CD8-positive, alpha-beta memory T cell (primary cell): Measurements from ENCODE around the gene C2orf92. TPM values are rescaled to one million over a fixed set of nuclear protein-coding genes. Genes with fewer than 3 reads are reported as not detected.

Experiments
- CTCF ChIA-PET: fragments of 350-600 bp; sonication (Branson Sonifier 250); formaldehyde crosslinking; loops from one replicate; lab custom pipeline; 2021; ENCODE audit warnings: antibody characterized with exemption; lab: Charles Lee
- POLR2A ChIA-PET: fragments of 350-600 bp; sonication (Branson Sonifier 250); formaldehyde crosslinking; loops from one replicate; lab custom pipeline; 2021; ENCODE audit warnings: antibody characterized with exemption; lab: Charles Lee
- DNase-seq, 5 donors: peaks; one replicate each; pipeline versions ENCODE4 v3.0.0 to v3.0.0-alpha.2; 2020 to 2022; ENCODE audit warnings: mixed read lengths in 1 of 5
- H3K27ac ChIP-seq: one replicate; pipeline ENCODE4 v1.7.0; 2013; ENCODE audit warnings: low read depth, mild to moderate bottlenecking, low read length, moderate library complexity
- H3K27me3 ChIP-seq: 2 replicates; pipeline ENCODE4 v1.7.0; 2013; ENCODE audit warnings: low read length, mild to moderate bottlenecking; ENCODE audit not compliant: insufficient read depth, poor library complexity, severe bottlenecking
- H3K36me3 ChIP-seq: 2 replicates; pipeline ENCODE4 v1.7.0; 2013; ENCODE audit warnings: mild to moderate bottlenecking, low read length, moderate library complexity; ENCODE audit not compliant: insufficient read depth
- H3K4me1 ChIP-seq: 2 replicates; pipeline ENCODE4 v1.7.0; 2013; ENCODE audit warnings: mild to moderate bottlenecking, low read length, moderate library complexity; ENCODE audit not compliant: insufficient read depth
- H3K4me3 ChIP-seq: 2 replicates; pipeline ENCODE4 v1.7.0; 2013; ENCODE audit warnings: mild to moderate bottlenecking, low read length
- H3K9me3 ChIP-seq: 2 replicates; pipeline ENCODE4 v1.7.0; 2013; ENCODE audit warnings: mild to moderate bottlenecking, low read length
- H3K27ac Mint-ChIP-seq, 8 donors: one replicate each; pipeline ENCODE4 v1.8.0; 2020 to 2021; ENCODE audit warnings: mixed read lengths in 8 of 8, mild to moderate bottlenecking in 6 of 8, inconsistent platforms in 3 of 8, moderate library complexity in 3 of 8
- H3K27me3 Mint-ChIP-seq, 2 donors: one replicate each; pipeline ENCODE4 v1.8.0; 2020 to 2021; ENCODE audit warnings: mixed read lengths in 2 of 2, mild to moderate bottlenecking in 1 of 2, moderate library complexity in 1 of 2
- H3K36me3 Mint-ChIP-seq, 3 donors: one replicate each; pipeline ENCODE4 v1.8.0; 2020 to 2021; ENCODE audit warnings: mixed read lengths in 3 of 3, inconsistent platforms in 1 of 3, mild to moderate bottlenecking in 1 of 3
- H3K4me1 Mint-ChIP-seq, 3 donors: one replicate each; pipeline ENCODE4 v1.8.0; 2020 to 2021; ENCODE audit warnings: mixed read lengths in 3 of 3, inconsistent platforms in 1 of 3, mild to moderate bottlenecking in 1 of 3
- H3K4me3 Mint-ChIP-seq, 7 donors: one replicate each; pipeline ENCODE4 v1.8.0; 2020 to 2021; ENCODE audit warnings: mixed read lengths in 7 of 7, mild to moderate bottlenecking in 6 of 7, moderate library complexity in 4 of 7, inconsistent platforms in 2 of 7
- H3K9me3 Mint-ChIP-seq, 5 donors: one replicate each; pipeline ENCODE4 v1.8.0; 2020 to 2022; ENCODE audit warnings: mixed read lengths in 5 of 5, mild to moderate bottlenecking in 3 of 5, moderate library complexity in 2 of 5, inconsistent platforms in 1 of 5
- polyA plus RNA-seq: library from polyadenylated mRNA; unstranded; fragments of 300-500 nt; fragmentation: Illumina TruSeq; gene quantifications from one replicate; pipeline ENCODE4 v1.2.3, GENCODE V29; 2021
- total RNA-seq, 2 experiments: library from RNA; stranded (reverse); gene quantifications; one replicate each; pipeline ENCODE4 v1.2.3, GENCODE V29; 2021

Gene C2orf92
- total and polyA plus RNA-seq, 3 experiments from 2014 or later: 4.6 to 6.5 TPM; not detected in 1

DNA sequence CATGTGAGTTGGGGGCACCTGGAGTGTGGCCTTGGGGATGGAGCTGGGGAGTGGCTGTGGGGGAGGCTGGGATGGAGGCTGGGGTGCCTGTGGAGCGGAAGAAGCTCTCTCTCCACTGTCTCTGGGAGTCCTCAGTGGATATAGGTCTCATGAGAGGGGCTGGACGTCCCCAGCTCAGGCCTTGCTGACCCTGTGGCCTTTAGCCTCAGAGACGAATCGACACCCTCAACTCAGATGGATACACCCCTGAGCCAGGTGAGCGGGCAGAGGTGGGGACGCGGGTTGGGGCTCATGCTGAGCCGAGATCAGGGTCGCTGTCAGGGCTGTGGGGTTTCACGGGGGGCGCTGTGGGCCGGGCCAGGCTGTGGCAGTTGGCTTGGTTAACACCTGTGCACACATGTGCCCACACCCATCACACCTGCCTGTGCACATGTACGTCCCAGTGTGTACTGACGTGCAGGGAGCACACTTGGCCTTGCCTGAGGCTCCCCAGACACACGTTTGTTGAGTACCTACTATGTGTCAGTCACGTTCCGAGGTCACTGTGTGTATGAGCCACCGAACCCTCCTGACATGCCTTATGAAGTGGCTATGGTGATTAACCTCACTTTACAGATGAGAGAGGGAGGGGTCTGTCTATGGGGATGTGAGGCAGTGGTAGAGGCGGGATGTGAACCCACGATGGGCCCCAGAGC, 64.0 kb downstream of the C2orf92 start:
- H3K4me1 ChIP-seq: peaks cover 21% of the 10 kb centered on the region
- Mint-ChIP-seq H3K9me3 (peaks cover 0 to 2% (median 0%) of the 10 kb centered on the region in 5 donors), H3K27ac (peak overlapping the region in 5 of 8 donors; percentile 17 to 61 (median 58)), H3K4me1 (peaks cover 43 to 64% (median 48%) of the 10 kb centered on the region in 3 donors), H3K36me3 (peaks cover 18 to 88% (median 27%) of the 10 kb centered on the region in 3 donors), H3K4me3 (peak overlapping the region in 1 of 7 donors; percentile 20), H3K27me3 (peaks cover 0 to 1% of the 10 kb centered on the region in 2 donors)
- ChIA-PET CTCF (interaction anchor here (1.5 kb wide), 1 partner anchor 24 kb away, joined by 4 read pairs; no protein-coding TSS in a partner anchor), POLR2A (no interaction called here)
- DNase-seq: no peak
- no peak overlapping the region for H3K4me3 ChIP-seq
- H3K36me3 ChIP-seq: peaks cover 67% of the 10 kb centered on the region
- no peaks in the 10 kb centered on the region for H3K9me3 ChIP-seq
- H3K27me3 ChIP-seq: no peaks in the 10 kb centered on the region
- no peak overlapping the region for H3K27ac ChIP-seq

DNA sequence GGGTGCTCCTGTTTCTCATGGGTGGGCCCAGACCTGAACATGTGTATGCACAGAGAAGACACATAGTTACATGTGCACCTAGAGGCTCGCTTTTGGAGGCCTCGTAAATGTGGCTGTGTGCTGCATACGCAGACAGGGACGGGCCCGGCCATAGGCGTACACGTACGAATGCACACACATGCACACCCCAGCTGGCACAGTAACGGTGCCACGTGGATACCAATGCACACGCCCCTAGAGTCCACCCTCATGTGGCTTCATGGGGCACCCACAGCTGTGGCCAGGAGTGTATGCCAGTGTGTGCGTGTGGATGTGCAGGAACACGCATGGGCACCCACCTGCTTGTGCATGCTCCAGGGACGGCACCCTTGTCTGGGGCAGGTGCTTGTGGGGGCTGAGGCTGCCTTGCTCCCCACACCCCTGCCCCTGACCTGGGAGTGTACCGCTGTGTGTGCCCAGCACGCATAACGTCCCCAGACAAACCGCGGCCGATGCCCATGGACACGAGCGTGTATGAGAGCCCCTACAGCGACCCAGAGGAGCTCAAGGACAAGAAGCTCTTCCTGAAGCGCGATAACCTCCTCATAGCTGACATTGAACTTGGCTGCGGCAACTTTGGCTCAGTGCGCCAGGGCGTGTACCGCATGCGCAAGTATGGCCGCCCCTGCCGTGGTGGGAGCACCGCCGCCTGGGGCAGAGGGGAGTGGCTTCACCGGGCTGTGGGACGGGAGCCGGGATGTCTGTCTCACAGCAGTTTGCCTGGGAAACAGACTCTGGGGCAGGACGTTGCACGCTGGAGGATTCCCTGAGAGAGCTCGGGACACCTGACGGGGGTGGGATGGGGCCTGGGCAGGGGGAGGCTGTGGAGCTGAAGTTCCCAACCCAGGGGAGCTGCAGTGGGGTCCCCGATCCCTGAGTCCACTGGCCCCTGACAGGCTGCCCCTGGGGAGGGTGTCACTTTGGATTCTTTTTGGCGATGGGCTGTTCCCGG, 64.8 kb downstream of the C2orf92 start:
- peak overlapping the region in 4 of 8 donors; percentile 17 to 61 (median 55) for H3K27ac Mint-ChIP-seq
- peak overlapping the region in 1 of 7 donors; percentile 20 for H3K4me3 Mint-ChIP-seq
- DNase-seq: peak in 1 of 5 donors; percentile 45
- ChIA-PET CTCF (interaction anchor here (1.5 kb wide), 1 partner anchor 25 kb away, joined by 4 read pairs; no protein-coding TSS in a partner anchor), POLR2A (no interaction called here)
- peaks cover 75% of the 10 kb centered on the region for H3K36me3 ChIP-seq
- H3K27me3 Mint-ChIP-seq: peaks cover 0 to 1% of the 10 kb centered on the region in 2 donors
- H3K9me3 ChIP-seq: no peaks in the 10 kb centered on the region
- H3K27me3 ChIP-seq: no peaks in the 10 kb centered on the region
- H3K36me3 Mint-ChIP-seq: peaks cover 24 to 88% (median 30%) of the 10 kb centered on the region in 3 donors
- no peak overlapping the region for H3K4me3 ChIP-seq
- H3K4me1 Mint-ChIP-seq: peaks cover 43 to 63% (median 46%) of the 10 kb centered on the region in 3 donors
- H3K9me3 Mint-ChIP-seq: peaks cover 0 to 2% (median 0%) of the 10 kb centered on the region in 5 donors
- H3K4me1 ChIP-seq: peaks cover 21% of the 10 kb centered on the region
- H3K27ac ChIP-seq: no peak overlapping the region

DNA sequence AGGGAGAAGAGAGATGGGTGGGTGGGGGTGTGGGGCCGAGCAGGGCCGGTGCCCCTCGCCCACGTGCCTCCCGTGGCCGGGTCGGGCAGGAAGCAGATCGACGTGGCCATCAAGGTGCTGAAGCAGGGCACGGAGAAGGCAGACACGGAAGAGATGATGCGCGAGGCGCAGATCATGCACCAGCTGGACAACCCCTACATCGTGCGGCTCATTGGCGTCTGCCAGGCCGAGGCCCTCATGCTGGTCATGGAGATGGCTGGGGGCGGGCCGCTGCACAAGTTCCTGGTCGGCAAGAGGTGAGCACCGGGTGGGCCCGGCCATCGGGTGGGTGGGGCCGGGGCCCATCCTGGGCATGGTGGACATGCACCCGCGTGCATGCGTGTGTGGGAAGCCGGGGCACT, 65.6 kb downstream of the C2orf92 start:
- CTCF ChIA-PET: interaction anchor here (1.7 kb wide), 1 partner anchor 9 kb away, joined by 6 read pairs; no protein-coding TSS in a partner anchor
- H3K36me3 ChIP-seq: peaks cover 74% of the 10 kb centered on the region

DNA sequence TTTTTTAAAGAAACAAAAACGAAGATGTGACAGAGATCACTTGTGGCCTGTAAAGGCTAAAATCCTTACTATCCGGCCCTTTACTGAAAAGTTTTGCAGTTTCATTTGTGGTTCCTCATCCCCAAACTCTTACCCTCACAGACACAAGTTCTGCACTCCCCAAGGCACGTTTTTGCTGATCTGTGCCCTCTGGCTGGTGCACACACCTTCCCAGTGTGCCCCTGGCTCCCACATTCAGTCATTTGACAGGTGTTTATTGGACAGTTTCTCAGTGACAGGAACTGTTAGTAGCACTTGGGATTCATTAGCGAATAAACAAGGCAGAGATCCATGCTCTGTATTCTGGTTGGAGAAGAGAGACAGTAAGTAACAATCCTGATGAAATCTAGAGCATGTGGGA, 66.7 kb downstream of the C2orf92 start:
- H3K4me1 Mint-ChIP-seq: peaks cover 43 to 57% (median 45%) of the 10 kb centered on the region in 3 donors
- peaks cover 0 to 1% of the 10 kb centered on the region in 2 donors for H3K27me3 Mint-ChIP-seq
- H3K36me3 ChIP-seq: peaks cover 68% of the 10 kb centered on the region
- H3K4me1 ChIP-seq: peaks cover 26% of the 10 kb centered on the region
- DNase-seq: no peak
- peaks cover 18 to 87% (median 28%) of the 10 kb centered on the region in 3 donors for H3K36me3 Mint-ChIP-seq
- peak overlapping the region in 7 of 8 donors; percentile 11 to 78 (median 17) for H3K27ac Mint-ChIP-seq
- ChIA-PET CTCF (interaction anchor here (1.0 to 1.7 kb wide), 2 partner anchors 8 to 10 kb away, joined by 3 to 6 read pairs; no protein-coding TSS in a partner anchor), POLR2A (interaction anchor here (1.3 kb wide), 1 partner anchor 15 kb away, joined by 3 read pairs; no protein-coding TSS in a partner anchor)
- H3K27ac ChIP-seq: no peak overlapping the region
- no peak overlapping the region for H3K4me3 Mint-ChIP-seq
- no peak overlapping the region for H3K4me3 ChIP-seq
- H3K9me3 Mint-ChIP-seq: no peaks in the 10 kb centered on the region
- H3K27me3 ChIP-seq: no peaks in the 10 kb centered on the region
- no peaks in the 10 kb centered on the region for H3K9me3 ChIP-seq

More for the DNA sequence above, 65.6 kb downstream of the C2orf92 start:
- Mint-ChIP-seq H3K9me3 (peaks cover 0 to 1% (median 0%) of the 10 kb centered on the region in 5 donors), H3K27me3 (peaks cover 0 to 1% of the 10 kb centered on the region in 2 donors), H3K36me3 (peaks cover 23 to 86% (median 27%) of the 10 kb centered on the region in 3 donors), H3K4me3 (no peak overlapping the region), H3K27ac (no peak overlapping the region), H3K4me1 (peaks cover 41 to 57% (median 42%) of the 10 kb centered on the region in 3 donors)
- Histone ChIP-seq H3K27me3 (no peaks in the 10 kb centered on the region), H3K27ac (no peak overlapping the region), H3K4me3 (no peak overlapping the region), H3K9me3 (no peaks in the 10 kb centered on the region), H3K4me1 (peaks cover 25% of the 10 kb centered on the region)
- POLR2A ChIA-PET: interaction anchor here (1.3 kb wide), 1 partner anchor 14 kb away, joined by 3 read pairs; no protein-coding TSS in a partner anchor
- peak in 1 of 5 donors; percentile 47 for DNase-seq

DNA sequence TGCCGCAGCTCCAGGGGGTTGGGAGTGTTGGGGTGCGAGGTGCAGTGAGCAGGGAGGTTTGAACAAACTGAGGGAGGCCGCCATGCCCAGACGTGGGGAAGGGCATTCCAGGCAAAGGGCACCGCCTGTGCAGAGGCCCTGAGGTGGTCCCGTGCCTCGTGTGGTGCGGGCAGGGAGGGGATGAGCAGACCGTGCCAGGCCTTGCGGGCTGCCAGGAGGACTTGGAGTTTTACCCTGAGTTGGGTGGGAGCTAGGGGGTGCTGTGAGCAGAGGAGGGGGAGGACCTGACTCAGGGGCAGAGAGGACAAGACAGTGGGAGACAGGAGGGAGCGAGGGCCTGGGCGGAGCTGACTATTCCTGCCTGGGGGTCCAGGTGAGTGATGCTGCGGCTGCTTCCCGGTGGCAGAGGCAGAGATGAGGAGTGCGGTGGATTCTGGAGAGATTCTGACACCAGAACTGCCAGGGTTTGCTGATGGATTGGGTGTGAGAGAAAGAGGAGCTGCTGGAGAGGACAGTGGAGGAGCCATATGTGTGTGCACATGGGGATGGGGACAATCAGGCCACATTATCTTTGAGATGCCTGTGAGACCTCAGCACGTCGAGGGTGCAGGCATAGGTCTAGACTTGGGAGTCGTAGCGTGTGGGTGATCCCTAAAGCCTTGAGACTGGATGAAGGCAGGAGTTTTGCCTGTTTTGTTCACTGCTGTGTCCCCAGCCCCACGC, 67.3 kb downstream of the C2orf92 start:
- no peak overlapping the region for H3K27ac ChIP-seq
- peaks cover 26% of the 10 kb centered on the region for H3K4me1 ChIP-seq
- no peaks in the 10 kb centered on the region for H3K9me3 ChIP-seq
- H3K4me3 ChIP-seq: no peak overlapping the region
- H3K36me3 Mint-ChIP-seq: peaks cover 13 to 86% (median 26%) of the 10 kb centered on the region in 3 donors
- DNase-seq: no peak
- H3K9me3 Mint-ChIP-seq: no peaks in the 10 kb centered on the region
- peaks cover 42 to 57% (median 45%) of the 10 kb centered on the region in 3 donors for H3K4me1 Mint-ChIP-seq
- CTCF ChIA-PET: interaction anchor here (0.7 to 1.7 kb wide), 3 partner anchors 9 to 91 kb away, joined by 3 to 6 read pairs (median 3); partner anchors contain the start of gene COX5B
- peaks cover 63% of the 10 kb centered on the region for H3K36me3 ChIP-seq
- peak overlapping the region; percentile 11 to 85 (median 60) for H3K27ac Mint-ChIP-seq
- POLR2A ChIA-PET: no interaction called here
- peaks cover 0 to 1% of the 10 kb centered on the region in 2 donors for H3K27me3 Mint-ChIP-seq
- peak overlapping the region in 1 of 7 donors; percentile 4 for H3K4me3 Mint-ChIP-seq
- no peaks in the 10 kb centered on the region for H3K27me3 ChIP-seq

DNA sequence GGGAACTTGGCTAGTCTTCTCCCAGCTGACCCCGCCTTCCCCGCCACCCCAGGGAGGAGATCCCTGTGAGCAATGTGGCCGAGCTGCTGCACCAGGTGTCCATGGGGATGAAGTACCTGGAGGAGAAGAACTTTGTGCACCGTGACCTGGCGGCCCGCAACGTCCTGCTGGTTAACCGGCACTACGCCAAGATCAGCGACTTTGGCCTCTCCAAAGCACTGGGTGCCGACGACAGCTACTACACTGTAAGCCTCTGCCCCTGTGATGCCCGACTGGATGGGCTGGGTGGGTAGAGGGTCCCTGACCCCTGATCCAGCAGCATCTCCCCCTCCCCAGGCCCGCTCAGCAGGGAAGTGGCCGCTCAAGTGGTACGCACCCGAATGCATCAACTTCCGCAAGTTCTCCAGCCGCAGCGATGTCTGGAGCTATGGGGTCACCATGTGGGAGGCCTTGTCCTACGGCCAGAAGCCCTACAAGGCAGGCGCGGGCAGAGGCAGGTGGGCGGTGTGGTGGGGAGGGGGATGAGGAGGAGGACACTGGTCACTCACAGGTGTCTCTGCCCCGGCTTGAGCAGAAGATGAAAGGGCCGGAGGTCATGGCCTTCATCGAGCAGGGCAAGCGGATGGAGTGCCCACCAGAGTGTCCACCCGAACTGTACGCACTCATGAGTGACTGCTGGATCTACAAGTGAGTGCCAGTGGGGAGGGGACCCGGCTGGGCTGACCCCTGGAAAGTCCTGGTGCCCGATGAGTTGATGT, 68.1 kb downstream of the C2orf92 start:
- H3K4me1 Mint-ChIP-seq: peaks cover 42 to 57% (median 45%) of the 10 kb centered on the region in 3 donors
- ChIA-PET CTCF (interaction anchor here (0.6 to 0.7 kb wide), 2 partner anchors 35 to 92 kb away, joined by 3 read pairs; partner anchors contain the start of gene COX5B), POLR2A (no interaction called here)
- peak overlapping the region in 3 of 8 donors; percentile 38 to 87 (median 74) for H3K27ac Mint-ChIP-seq
- no peaks in the 10 kb centered on the region for H3K9me3 Mint-ChIP-seq
- H3K4me3 ChIP-seq: no peak overlapping the region
- DNase-seq: no peak
- H3K27me3 Mint-ChIP-seq: peaks cover 0 to 3% of the 10 kb centered on the region in 2 donors
- no peaks in the 10 kb centered on the region for H3K9me3 ChIP-seq
- peaks cover 55% of the 10 kb centered on the region for H3K36me3 ChIP-seq
- no peaks in the 10 kb centered on the region for H3K27me3 ChIP-seq
- H3K4me3 Mint-ChIP-seq: no peak overlapping the region
- H3K36me3 Mint-ChIP-seq: peaks cover 10 to 80% (median 27%) of the 10 kb centered on the region in 3 donors
- H3K27ac ChIP-seq: no peak overlapping the region
- peaks cover 28% of the 10 kb centered on the region for H3K4me1 ChIP-seq
